GM23338 (cell line): ENCODE results near the gene IDH1. TPM values are rescaled to one million over a fixed set of nuclear protein-coding genes. Genes with fewer than 3 reads are reported as not detected.
"Not testable (repeated sequence)": the region's sequence is repeated elsewhere in the genome, so short reads cannot be mapped to it uniquely, and the experiment has no call there.

Experiments used
- ATAC-seq: fragments of 200-7000 bp; cut with Tn5 transposase; 3 replicates; pipeline ENCODE4 v1.9.1; 2020
- DNase-seq: peaks from one replicate; pipeline ENCODE4 v3.0.0-alpha.2; 2015; ENCODE audit warnings: low spot score
- H2AFZ ChIP-seq: fragments of 200-600 bp; sonication (generic); 2 replicates; pipeline ENCODE4 v1.8.0; 2016; ENCODE audit warnings: antibody characterized with exemption, mild to moderate bottlenecking, moderate library complexity
- H3F3A ChIP-seq: fragments of 200-600 bp; sonication (generic); replicated peaks from 2 replicates; pipeline ENCODE4 v1.8.0; 2017; ENCODE audit warnings: antibody characterized with exemption, mixed run types, low read depth
- H3K27ac ChIP-seq: fragments of 200-600 bp; sonication (generic); 2 replicates; pipeline ENCODE4 v1.6.1; 2016; ENCODE audit warnings: low read depth
- H3K27me3 ChIP-seq: fragments of 200-600 bp; sonication (generic); 2 replicates; pipeline ENCODE4 v1.8.0; 2016; ENCODE audit warnings: mild to moderate bottlenecking, mixed run types, moderate library complexity; ENCODE audit not compliant: insufficient read depth
- H3K36me3 ChIP-seq: fragments of 200-600 bp; sonication (generic); 2 replicates; pipeline ENCODE4 v1.8.0; 2016; ENCODE audit warnings: mild to moderate bottlenecking; ENCODE audit not compliant: insufficient read depth
- H3K4me1 ChIP-seq: fragments of 200-600 bp; sonication (generic); 2 replicates; pipeline ENCODE4 v1.8.0; 2016; ENCODE audit warnings: mild to moderate bottlenecking, moderate library complexity; ENCODE audit not compliant: insufficient read depth
- H3K4me2 ChIP-seq: fragments of 200-600 bp; sonication (generic); 2 replicates; pipeline ENCODE4 v1.7.1; 2017; ENCODE audit warnings: mixed run types
- H3K4me3 ChIP-seq: fragments of 200-600 bp; sonication (generic); 2 replicates; pipeline ENCODE4 v1.6.1; 2016; ENCODE audit warnings: mixed run types
- H3K79me2 ChIP-seq: fragments of 200-600 bp; sonication (generic); replicated peaks from 2 replicates; pipeline ENCODE4 v1.8.0; 2017; ENCODE audit warnings: mild to moderate bottlenecking; ENCODE audit not compliant: insufficient read depth
- H3K9me2 ChIP-seq: fragments of 200-600 bp; sonication (generic); 2 replicates; pipeline ENCODE4 v1.8.0; 2017; ENCODE audit not compliant: insufficient read depth
- H4K20me1 ChIP-seq: fragments of 200-600 bp; sonication (generic); replicated peaks from 2 replicates; pipeline ENCODE4 v1.8.0; 2017; ENCODE audit warnings: mild to moderate bottlenecking; ENCODE audit not compliant: insufficient read depth
- H3K27ac Mint-ChIP-seq: 2 replicates; pipeline ENCODE4 v1.8.0; 2020; ENCODE audit warnings: inconsistent platforms, mild to moderate bottlenecking, moderate library complexity, mixed read lengths
- H3K27me3 Mint-ChIP-seq: 3 replicates; pipeline ENCODE4 v1.8.0; 2022; ENCODE audit warnings: low read depth, mild to moderate bottlenecking, moderate library complexity, mixed read lengths, inconsistent platforms; ENCODE audit not compliant: insufficient read depth, poor library complexity
- H3K36me3 Mint-ChIP-seq: 3 replicates; pipeline ENCODE4 v1.8.0; 2021; ENCODE audit warnings: low read depth, mild to moderate bottlenecking, inconsistent platforms, moderate library complexity, mixed read lengths
- H3K4me1 Mint-ChIP-seq: 3 replicates; pipeline ENCODE4 v1.8.0; 2020; ENCODE audit warnings: mild to moderate bottlenecking, inconsistent platforms, mixed read lengths
- H3K4me3 Mint-ChIP-seq: 3 replicates; pipeline ENCODE4 v1.8.0; 2021; ENCODE audit warnings: moderate library complexity, mild to moderate bottlenecking, inconsistent platforms, mixed read lengths
- H3K9me3 Mint-ChIP-seq: 3 replicates; pipeline ENCODE4 v1.8.0; 2020; ENCODE audit warnings: moderate library complexity, mild to moderate bottlenecking, inconsistent platforms, mixed read lengths
- CREB1 ChIP-seq: fragments of 250-450 bp; sonication (Bioruptor Pico); IDR thresholded peaks from 2 replicates; pipeline ENCODE4 v1.5.0; 2020; ENCODE audit warnings: low read depth, mild to moderate bottlenecking, moderate library complexity
- ETS1 ChIP-seq: IDR thresholded peaks from 2 replicates; pipeline ENCODE4 v1.6.1; 2016; ENCODE audit warnings: antibody characterized with exemption
- EZH2 ChIP-seq: fragments of 200-600 bp; sonication (generic); IDR thresholded peaks from one replicate; pipeline ENCODE4 v1.8.0; 2017; ENCODE audit warnings: antibody characterized with exemption, mild to moderate bottlenecking, low read depth; ENCODE audit not compliant: unreplicated experiment
- JUNB ChIP-seq: IDR thresholded peaks from one replicate; pipeline ENCODE4 v1.6.1; 2016; ENCODE audit warnings: antibody characterized with exemption; ENCODE audit not compliant: unreplicated experiment
- NANOG ChIP-seq: IDR thresholded peaks from 2 replicates; pipeline ENCODE4 v1.6.1; 2016; ENCODE audit warnings: antibody characterized with exemption, borderline replicate concordance
- POLR2AphosphoS5 ChIP-seq: IDR thresholded peaks from 2 replicates; pipeline ENCODE4 v1.6.1; 2016; ENCODE audit warnings: antibody characterized with exemption, low read depth
- STAT1 ChIP-seq: IDR thresholded peaks from one replicate; pipeline ENCODE4 v1.6.1; 2016; ENCODE audit warnings: antibody characterized with exemption; ENCODE audit not compliant: unreplicated experiment
- ZNF114 ChIP-seq: fragments of 250-450 bp; sonication (Bioruptor Pico); IDR thresholded peaks from 2 replicates; pipeline ENCODE4 v1.5.0; 2020; ENCODE audit warnings: mild to moderate bottlenecking, moderate library complexity
- polyA plus RNA-seq: library from polyadenylated mRNA; unstranded; fragments of >200 nt; fragmentation: Nextera tagmentation; extraction: Ambion mirVana; gene quantifications from 2 replicates; pipeline ENCODE4 v1.2.1, GENCODE V29; 2016
- total RNA-seq: library from RNA; depleted of rRNA; stranded (reverse); fragments of >200 nt; shearing (Covaris generic); gene quantifications from 2 replicates; pipeline ENCODE4 v1.2.3, GENCODE V29; 2014

IDH1 gene
- total and polyA plus RNA-seq, 2 experiments from 2014 or later = 315 to 536 TPM

DNA sequence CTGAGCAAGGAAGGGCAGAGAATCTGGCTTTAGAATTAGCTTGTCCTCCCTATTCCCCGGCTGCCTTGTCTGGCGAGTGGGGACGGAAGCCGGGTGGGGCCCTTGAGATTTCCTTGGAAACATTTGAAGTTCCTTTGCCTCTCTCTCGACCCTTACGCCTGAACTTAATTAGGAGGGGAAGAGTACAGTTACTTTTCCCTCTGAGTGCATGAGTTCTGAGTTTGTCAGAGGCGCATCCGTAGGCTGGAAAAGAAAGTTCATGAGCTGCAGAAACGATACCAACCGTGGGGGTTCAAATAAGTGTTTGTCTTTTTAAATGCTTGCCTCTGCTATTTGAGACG lies 11.7 kb upstream of the IDH1 start:
- Mint-ChIP-seq H3K4me1 (peaks cover 19% of the 10 kb centered on the region), H3K9me3 (peaks cover 4% of the 10 kb centered on the region; the same call in 1 of the 3 replicates), H3K36me3 (peaks cover 6% of the 10 kb centered on the region), H3K27me3 (peaks cover 11% of the 10 kb centered on the region), H3K4me3 (peak overlapping the region; percentile 95), H3K27ac (peak overlapping the region; percentile 96)
- H3K79me2 ChIP-seq = peaks cover 51% of the 10 kb centered on the region
- H3K4me2 ChIP-seq = peak overlapping the region; percentile 82
- H3K9me2 ChIP-seq = no peaks in the 10 kb centered on the region
- ATAC-seq = no peak
- H3K27ac ChIP-seq = peak overlapping the region; percentile 98
- H3K36me3 ChIP-seq = peaks cover under 1% of the 10 kb centered on the region; the same call in 1 of the 2 replicates
- peaks cover 17% of the 10 kb centered on the region for H3K4me1 ChIP-seq
- H3K27me3 ChIP-seq = no peaks in the 10 kb centered on the region
- no peak for TF ChIP-seq EZH2
- peaks cover 8% of the 10 kb centered on the region; the same call in 1 of the 2 replicates for H3F3A ChIP-seq
- H2AFZ ChIP-seq = peak overlapping the region; percentile 70; the same call in 1 of the 2 replicates
- no peak for DNase-seq
- peak overlapping the region; percentile 75 for H3K4me3 ChIP-seq
- peaks cover 12% of the 10 kb centered on the region for H4K20me1 ChIP-seq

GRCh38 chr2:208265801-208266552 lies 11.1 kb upstream of the IDH1 start, which contains the start of gene PIKFYVE:
Gene PIKFYVE (plus strand): TSS chr2:208266255. CDS start chr2:208271520, 5,265 bp downstream.
- no peaks in the 10 kb centered on the region for H3K36me3 ChIP-seq
- peak; percentile 90 for ATAC-seq

GRCh38 chr2:208265371-208265800 lies 10.5 kb upstream of the IDH1 start:
- no peaks in the 10 kb centered on the region for H3K27me3 ChIP-seq
- H2AFZ ChIP-seq = peak overlapping the region; percentile 21; the same call in 1 of the 2 replicates
- peaks cover 8% of the 10 kb centered on the region for H4K20me1 ChIP-seq
- ATAC-seq = peak; percentile 27
- H3K4me1 Mint-ChIP-seq = peaks cover 19% of the 10 kb centered on the region
- H3K4me3 ChIP-seq = peak overlapping the region; percentile 75
- peaks cover 8% of the 10 kb centered on the region; the same call in 1 of the 2 replicates for H3F3A ChIP-seq
- peak overlapping the region; percentile 95 for H3K4me3 Mint-ChIP-seq
- H3K9me3 Mint-ChIP-seq = peaks cover 4% of the 10 kb centered on the region; the same call in 1 of the 3 replicates
- peak; percentile 56 for DNase-seq
- H3K27me3 Mint-ChIP-seq = peaks cover 11% of the 10 kb centered on the region
- H3K36me3 ChIP-seq = no peaks in the 10 kb centered on the region
- H3K4me2 ChIP-seq = peak overlapping the region; percentile 74
- H3K27ac ChIP-seq = peak overlapping the region; percentile 85
- H3K36me3 Mint-ChIP-seq = peaks cover 2% of the 10 kb centered on the region; the same call in 1 of the 3 replicates
- H3K27ac Mint-ChIP-seq = peak overlapping the region; percentile 98
- peaks cover 17% of the 10 kb centered on the region for H3K4me1 ChIP-seq
- no peaks in the 10 kb centered on the region for H3K9me2 ChIP-seq
- TF ChIP-seq CREB1 (0 out of 2 replicates have a peak, but pooled peaks have one; percentile 9), STAT1 (no peak)
- H3K79me2 ChIP-seq = peaks cover 39% of the 10 kb centered on the region

More at GRCh38 chr2:208265801-208266552, 11.1 kb upstream of the IDH1 start, which contains the start of gene PIKFYVE:
- Histone ChIP-seq H2AFZ (peak within 1 kb of the TSS; percentile 70), H3K4me3 (peak within 1 kb of the TSS; percentile 75), H3K9me2 (no peaks in the 10 kb centered on the region), H3F3A (peaks cover 8% of the 10 kb centered on the region; the same call in 1 of the 2 replicates), H4K20me1 (peaks cover 8% of the 10 kb centered on the region), H3K27ac (peak within 1 kb of the TSS; percentile 98), H3K79me2 (peaks cover 45% of the 10 kb centered on the region), H3K4me2 (peak within 1 kb of the TSS; percentile 82), H3K27me3 (no peaks in the 10 kb centered on the region), H3K4me1 (peaks cover 17% of the 10 kb centered on the region)
- Mint-ChIP-seq H3K4me3 (peak within 1 kb of the TSS; percentile 95), H3K36me3 (peaks cover 2% of the 10 kb centered on the region; the same call in 2 of the 3 replicates), H3K27ac (peak within 1 kb of the TSS; percentile 98), H3K27me3 (peaks cover 11% of the 10 kb centered on the region), H3K9me3 (peaks cover 4% of the 10 kb centered on the region; the same call in 1 of the 3 replicates), H3K4me1 (peaks cover 19% of the 10 kb centered on the region)
- DNase-seq = peak; percentile 99
- TF ChIP-seq NANOG (peak; percentile 29), JUNB (no peak), CREB1 (peak; percentile 85), ZNF114 (no peak), POLR2AphosphoS5 (peak; percentile 79), ETS1 (peak; percentile 82)

DNA sequence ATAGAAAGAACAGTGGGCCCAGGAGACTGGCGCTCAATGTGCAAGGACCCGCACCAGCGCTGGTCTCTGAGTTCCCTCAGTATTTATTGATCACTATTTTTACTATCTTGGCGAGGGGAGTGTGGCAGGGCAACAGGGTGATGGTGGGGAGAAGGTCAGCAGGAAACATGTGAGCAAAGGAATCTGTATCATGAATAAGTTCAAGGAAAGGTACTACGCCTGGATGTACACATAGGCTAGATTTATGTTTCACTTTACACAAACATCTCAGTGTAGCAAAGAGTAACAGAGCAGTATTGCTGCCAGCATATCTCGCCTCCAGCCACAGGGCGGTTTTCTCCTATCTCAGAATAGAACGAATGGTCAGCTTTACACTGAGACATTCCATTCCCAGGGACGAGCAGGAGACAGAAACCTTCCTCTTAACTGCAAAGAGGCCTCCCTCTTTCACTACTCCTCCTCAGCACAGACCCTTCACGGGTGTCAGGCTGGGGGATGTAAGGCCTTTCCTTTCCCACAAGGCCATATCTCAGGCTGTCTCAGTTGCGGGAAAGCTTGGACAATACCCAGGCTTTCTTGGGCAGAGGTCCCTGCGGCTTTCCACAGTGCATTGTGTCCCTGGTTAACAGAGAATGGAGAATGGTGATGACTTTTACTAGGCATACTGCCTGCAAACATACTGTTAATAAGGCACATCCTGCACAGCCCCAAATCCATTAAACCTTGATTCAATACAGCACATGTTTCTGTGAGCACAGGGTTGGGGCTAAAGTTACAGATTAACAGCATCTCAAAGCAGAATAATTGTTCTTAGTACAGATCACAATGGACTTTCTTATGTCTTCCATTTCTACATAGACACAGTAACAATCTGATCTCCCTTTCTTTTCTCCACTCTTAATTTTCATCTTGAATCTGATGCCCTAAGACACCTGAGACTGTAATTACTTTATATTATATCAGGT lies 2.3 kb upstream of the IDH1 start:
- peak overlapping the region; percentile 77; the same call in 1 of the 2 replicates for H3K27ac ChIP-seq
- Mint-ChIP-seq H3K27ac (peak overlapping the region; percentile 49), H3K4me1 (peaks cover 24% of the 10 kb centered on the region)

More for the DNA sequence above, 2.3 kb upstream of the IDH1 start:
- not testable (repeated sequence) for H3K4me3 Mint-ChIP-seq, H4K20me1 ChIP-seq, H3F3A ChIP-seq, H3K27me3 ChIP-seq, DNase-seq, ATAC-seq, H3K4me3 ChIP-seq, H3K9me3 Mint-ChIP-seq, H2AFZ ChIP-seq, H3K9me2 ChIP-seq, H3K4me2 ChIP-seq
- Mint-ChIP-seq H3K27me3 (peaks cover 13% of the 10 kb centered on the region), H3K36me3 (peaks cover 19% of the 10 kb centered on the region)
- peaks cover 18% of the 10 kb centered on the region for H3K4me1 ChIP-seq
- H3K36me3 ChIP-seq = peaks cover 16% of the 10 kb centered on the region
- peaks cover 27% of the 10 kb centered on the region for H3K79me2 ChIP-seq
